Forelimb muscle (tissue), 1 donor: ENCODE measurements around the gene WSCD2. TPM values are rescaled to one million over a fixed set of nuclear protein-coding genes. Genes with fewer than 3 reads are reported as not detected.

Source experiments
- DNase-seq: peaks from one replicate; pipeline ENCODE4 v3.0.0-alpha.2; 2013; ENCODE audit warnings: low read depth
- polyA plus RNA-seq: library from polyadenylated mRNA; unstranded; fragments of 120-200 nt; gene quantifications from one replicate; pipeline ENCODE4 v1.2.1, GENCODE V29; 2013; ENCODE audit not compliant: insufficient read length

Gene WSCD2
- polyA plus RNA-seq, 1 donor: 1.9 TPM

- no peak for DNase-seq
Observed at GRCh38 chr12:108162207-108162606, 33.1 kb downstream of the WSCD2 start.

DNA sequence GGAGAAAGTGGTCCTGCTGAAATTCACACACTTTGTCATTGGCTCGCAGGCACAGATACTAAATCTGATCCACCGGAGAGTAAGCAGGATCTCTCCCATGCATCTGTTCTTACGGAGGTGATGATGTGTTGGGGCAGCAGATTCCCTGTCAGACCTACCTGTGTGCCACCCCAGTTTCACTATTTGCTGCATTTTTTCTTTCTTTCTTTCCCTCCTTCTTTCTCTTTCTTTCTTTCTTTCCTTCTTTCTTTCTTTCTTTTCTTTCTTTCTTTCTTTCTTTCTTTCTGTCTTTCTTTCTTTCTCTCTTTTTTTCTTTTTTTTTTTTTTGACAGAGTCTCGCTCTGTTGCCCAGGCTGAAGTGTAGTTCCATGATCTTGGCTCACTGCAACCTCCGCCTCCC, 37.4 kb downstream of the WSCD2 start:
- DNase-seq: no peak

DNA sequence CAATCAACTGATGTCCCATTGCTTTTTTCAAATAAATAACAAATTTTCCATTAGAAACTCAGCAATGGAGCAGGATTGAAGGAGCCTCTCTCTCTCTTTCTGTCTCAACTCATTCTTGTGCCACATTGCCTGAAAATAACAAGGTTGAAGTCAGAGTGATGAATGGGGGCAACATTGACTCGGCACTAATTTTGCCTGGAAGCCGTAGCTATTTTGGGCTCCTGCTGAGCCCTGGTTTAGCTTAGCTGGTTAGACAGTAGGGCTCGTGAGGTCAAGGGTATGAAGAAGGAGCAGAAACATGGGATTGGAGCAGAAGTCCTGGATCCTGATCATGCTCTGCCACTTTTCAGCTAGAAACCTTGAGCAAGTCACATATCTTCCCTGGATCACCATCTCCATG, 38.9 kb downstream of the WSCD2 start:
- DNase-seq: no peak

- no peak for DNase-seq
Observed at GRCh38 chr12:108169708-108170107, 40.6 kb downstream of the WSCD2 start.

GRCh38 chr12:108170164-108170563, 41.1 kb downstream of the WSCD2 start:
- no peak for DNase-seq

GRCh38 chr12:108172033-108172432, 42.9 kb downstream of the WSCD2 start:
- DNase-seq: no peak

DNA sequence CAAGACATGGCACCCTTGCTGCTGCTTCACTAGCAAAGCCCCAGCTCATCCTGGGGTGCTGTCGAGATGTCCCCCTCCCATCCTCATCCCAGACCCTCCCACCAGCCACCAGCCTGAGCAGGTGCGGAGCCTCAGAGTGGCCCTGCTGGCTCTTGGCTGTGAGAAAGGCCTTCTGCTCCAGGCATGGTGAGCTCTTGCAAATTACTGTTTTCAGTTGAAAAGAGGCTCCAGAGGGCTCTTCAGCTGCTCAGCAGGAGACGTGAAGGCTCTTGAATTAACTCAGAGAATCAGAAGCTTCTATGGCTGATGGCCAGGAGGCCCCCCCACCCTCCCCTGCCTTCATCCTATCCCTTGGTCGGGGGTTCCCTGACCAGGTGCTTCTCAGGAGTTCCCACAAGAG, 44.1 kb downstream of the WSCD2 start:
- DNase-seq: no peak

- DNase-seq: no peak
Observed at GRCh38 chr12:108173892-108174291, 44.8 kb downstream of the WSCD2 start.

- DNase-seq: no peak
Observed at GRCh38 chr12:108174641-108175040, 45.6 kb downstream of the WSCD2 start.

- DNase-seq: no peak
Observed at GRCh38 chr12:108175310-108175709, 46.2 kb downstream of the WSCD2 start.

- DNase-seq: no peak
Observed at GRCh38 chr12:108176292-108176691, 47.2 kb downstream of the WSCD2 start.

GRCh38 chr12:108177131-108177530, 48.0 kb downstream of the WSCD2 start:
- DNase-seq: no peak

DNA sequence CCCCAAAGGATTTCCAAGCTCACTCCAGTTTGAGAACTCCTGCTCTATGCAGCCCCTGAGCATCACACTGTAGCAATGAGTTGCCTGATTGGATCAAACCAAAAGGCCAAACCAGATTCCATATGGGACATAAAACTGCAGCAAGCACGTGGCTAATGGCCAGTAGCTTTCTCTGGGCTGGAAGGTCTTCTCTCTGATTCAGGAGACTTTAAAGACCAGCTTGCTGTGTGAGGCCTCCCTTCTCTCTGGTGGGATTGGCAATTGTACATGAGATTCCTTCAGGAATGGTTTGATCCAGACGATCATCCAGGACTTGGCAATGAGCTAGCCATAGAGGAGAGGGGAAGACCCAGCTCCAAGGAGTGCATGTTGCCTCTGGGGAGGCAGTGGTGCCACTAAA, 50.2 kb downstream of the WSCD2 start:
- no peak for DNase-seq

GRCh38 chr12:108180255-108181094, 51.4 kb downstream of the WSCD2 start:
- no peak for DNase-seq

GRCh38 chr12:108181095-108181454, 52.0 kb downstream of the WSCD2 start:
- no peak for DNase-seq

- DNase-seq: no peak
Observed at GRCh38 chr12:108182096-108182495, 53.0 kb downstream of the WSCD2 start.

- DNase-seq: no peak
Observed at GRCh38 chr12:108185002-108185401, 55.9 kb downstream of the WSCD2 start.

- no peak for DNase-seq
Observed at GRCh38 chr12:108187831-108188230, 58.7 kb downstream of the WSCD2 start.

- no peak for DNase-seq
Observed at GRCh38 chr12:108190529-108190928, 61.4 kb downstream of the WSCD2 start.

DNA sequence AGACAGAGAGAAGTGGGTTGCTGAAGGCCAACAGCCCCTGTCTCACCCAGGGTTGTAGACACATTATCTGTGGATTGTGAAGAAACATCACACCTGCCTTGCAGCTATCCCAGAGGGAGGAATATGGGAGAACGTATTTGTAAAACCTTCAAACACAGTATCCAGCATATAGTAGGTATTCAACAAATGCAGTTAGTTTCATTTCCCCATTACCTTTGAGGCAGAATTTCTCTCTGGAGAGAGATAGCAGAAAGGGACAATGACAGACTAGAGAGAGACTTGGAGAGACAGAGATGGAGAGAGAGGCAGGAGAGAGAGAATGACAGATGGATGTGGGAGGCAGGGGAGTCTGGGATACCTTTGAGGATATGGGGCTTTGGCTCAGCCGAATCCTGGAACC, 62.0 kb downstream of the WSCD2 start:
- DNase-seq: no peak

GRCh38 chr12:108191938-108192337, 62.9 kb downstream of the WSCD2 start:
- DNase-seq: no peak

DNA sequence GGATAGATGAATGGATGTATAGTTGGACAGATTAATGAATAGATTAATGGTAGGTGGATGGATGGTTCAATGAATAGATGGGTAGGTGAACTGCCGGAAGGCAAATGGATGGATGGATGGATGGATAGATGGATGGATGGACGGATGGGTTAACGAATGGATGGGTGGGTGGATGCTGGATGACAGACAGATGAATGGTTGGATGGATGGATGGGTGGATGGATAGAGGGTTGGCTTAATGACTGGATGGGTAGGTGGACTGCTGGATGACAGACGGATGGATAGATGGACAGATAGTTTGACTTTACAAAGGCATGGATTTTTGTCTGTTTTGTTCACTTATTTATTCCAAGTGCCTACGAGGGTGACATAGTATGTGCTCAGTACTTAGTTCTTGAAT, 64.4 kb downstream of the WSCD2 start:
- no peak for DNase-seq

GRCh38 chr12:108193917-108194316, 64.8 kb downstream of the WSCD2 start:
- DNase-seq: no peak

GRCh38 chr12:108194585-108194984, 65.5 kb downstream of the WSCD2 start:
- DNase-seq: no peak
